ENCODE results near the gene NKX2-8. TPM values are rescaled to one million over a fixed set of nuclear protein-coding genes. Genes with fewer than 3 reads are reported as not detected.

Gene NKX2-8
- total RNA-seq, 1 experiment from 2014 or later = not detected

DNA sequence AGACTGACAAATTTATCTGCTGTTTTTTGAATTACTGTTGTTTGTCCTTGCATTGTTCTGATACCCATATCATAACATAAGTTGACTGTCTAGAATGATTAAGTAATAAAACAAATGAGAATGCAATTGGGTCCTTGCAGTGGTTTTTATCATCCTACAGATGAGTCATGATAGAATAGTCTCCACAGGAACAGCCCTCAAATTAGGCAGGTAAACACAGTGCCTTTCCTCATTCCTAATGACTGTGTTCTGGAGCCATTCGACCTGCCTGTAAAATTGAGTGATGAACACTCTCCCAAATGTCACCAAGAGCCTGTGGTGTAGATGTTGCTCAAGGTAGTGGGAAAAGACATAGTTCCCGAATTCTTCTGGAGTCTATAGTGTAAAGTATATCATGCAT lies 12.3 kb downstream of the NKX2-8 start:
- Histone ChIP-seq H3K9ac (ENCODE audit: extremely low read depth, insufficient read length, low read length) (no peak overlapping the region), H2AFZ (ENCODE audit: low read length) (no peak overlapping the region), H2BK15ac (ENCODE audit: low read depth, low read length) (no peak overlapping the region), H3K4me2 (ENCODE audit: insufficient read depth, insufficient read length, low read length) (no peak overlapping the region), H2BK20ac (ENCODE audit: low read depth, low read length, poor library complexity, severe bottlenecking) (no peak overlapping the region), H3T11ph (ENCODE audit: low read length) (no peak overlapping the region), H2BK12ac (ENCODE audit: insufficient read length, low read depth, low read length) (no peak overlapping the region), H3K4me1 (ENCODE audit: insufficient read depth, low read length) (no peaks in the 10 kb centered on the region), H3K18ac (ENCODE audit: insufficient read length, low read depth, low read length) (no peak overlapping the region), H3K79me2 (ENCODE audit: insufficient read depth, low read length) (no peaks in the 10 kb centered on the region), H3K23ac (ENCODE audit: insufficient read length, low read depth, low read length) (no peak overlapping the region), H4K8ac (replicated peaks; ENCODE audit: insufficient read length, low read depth, low read length) (no peak overlapping the region), H4K91ac (ENCODE audit: insufficient read length, low read depth, low read length) (no peak overlapping the region), H4K5ac (ENCODE audit: insufficient read length, low read depth, low read length) (no peak overlapping the region), H2BK5ac (ENCODE audit: insufficient read length, low read length) (no peak overlapping the region), H3K27ac (ENCODE audit: insufficient read length, low read depth, low read length) (no peak overlapping the region), H3K56ac (ENCODE audit: insufficient read length, low read depth, low read length) (no peak overlapping the region), H3K23me2 (ENCODE audit: insufficient read length, low read depth, low read length, poor library complexity, severe bottlenecking) (no peaks in the 10 kb centered on the region), H3K4ac (ENCODE audit: low read depth, low read length) (no peak overlapping the region), H3K14ac (ENCODE audit: insufficient read depth, low read length) (no peak overlapping the region), H3K9me3 (ENCODE audit: control insufficient read depth, low read depth, low read length) (no peaks in the 10 kb centered on the region), H3K27me3 (ENCODE audit: insufficient read depth, low read length) (peaks cover 4% of the 10 kb centered on the region; the same call in 1 of the 2 replicates), H3K79me1 (ENCODE audit: insufficient read depth, low read depth, low read length, poor library complexity, severe bottlenecking) (no peaks in the 10 kb centered on the region), H2BK120ac (ENCODE audit: low read depth, low read length, poor library complexity, severe bottlenecking) (no peak overlapping the region), H4K20me1 (ENCODE audit: control insufficient read depth, insufficient read depth, insufficient read length) (no peaks in the 10 kb centered on the region), H2AK5ac (ENCODE audit: insufficient read length, low read length) (no peak overlapping the region)
- DNase-seq = no peak
- TF ChIP-seq, protein P1, sequence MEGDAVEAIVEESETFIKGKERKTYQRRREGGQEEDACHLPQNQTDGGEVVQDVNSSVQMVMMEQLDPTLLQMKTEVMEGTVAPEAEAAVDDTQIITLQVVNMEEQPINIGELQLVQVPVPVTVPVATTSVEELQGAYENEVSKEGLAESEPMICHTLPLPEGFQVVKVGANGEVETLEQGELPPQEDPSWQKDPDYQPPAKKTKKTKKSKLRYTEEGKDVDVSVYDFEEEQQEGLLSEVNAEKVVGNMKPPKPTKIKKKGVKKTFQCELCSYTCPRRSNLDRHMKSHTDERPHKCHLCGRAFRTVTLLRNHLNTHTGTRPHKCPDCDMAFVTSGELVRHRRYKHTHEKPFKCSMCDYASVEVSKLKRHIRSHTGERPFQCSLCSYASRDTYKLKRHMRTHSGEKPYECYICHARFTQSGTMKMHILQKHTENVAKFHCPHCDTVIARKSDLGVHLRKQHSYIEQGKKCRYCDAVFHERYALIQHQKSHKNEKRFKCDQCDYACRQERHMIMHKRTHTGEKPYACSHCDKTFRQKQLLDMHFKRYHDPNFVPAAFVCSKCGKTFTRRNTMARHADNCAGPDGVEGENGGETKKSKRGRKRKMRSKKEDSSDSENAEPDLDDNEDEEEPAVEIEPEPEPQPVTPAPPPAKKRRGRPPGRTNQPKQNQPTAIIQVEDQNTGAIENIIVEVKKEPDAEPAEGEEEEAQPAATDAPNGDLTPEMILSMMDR (conservative IDR thresholded peaks at IDR 0.05) = no peak
- Mint-ChIP-seq H3K27me3 (ENCODE audit: low read depth) (peaks cover 22% of the 10 kb centered on the region), H3K4me3 (no peak overlapping the region), H3K36me3 (ENCODE audit: insufficient read depth in 1 of 3, low read depth in 3 of 3) (no peaks in the 10 kb centered on the region), H3K9me3 (no peaks in the 10 kb centered on the region), H3K4me1 (no peaks in the 10 kb centered on the region), H3K27ac (no peak overlapping the region)
- WGBS (ENCODE audit: extremely low coverage, insufficient read length, low lambda C conversion rate) = no CpG with 5 or more reads among the region's 2 CpGs

All from H9 (cell line).